Fibroblast of the aortic adventitia (primary cell): Measurements from ENCODE around the gene GSTT2. TPM values are rescaled to one million over a fixed set of nuclear protein-coding genes. Genes with fewer than 3 reads are reported as not detected.
A peak's percentile ranks its signal among the peaks of the same experiment; 100 is the strongest.
"Not testable (repeated sequence)": the region's sequence is repeated elsewhere in the genome, so short reads cannot be mapped to it uniquely, and the experiment has no call there.

Source experiments
- DNase-seq: peaks from one replicate; pipeline ENCODE4 v3.0.0-alpha.2; 2010; ENCODE audit warnings: low read depth
- H3K4me3 ChIP-seq: 2 replicates; pipeline ENCODE4 v1.5.1; 2011; ENCODE audit warnings: low read depth, mild to moderate bottlenecking, control low read depth, low read length, moderate library complexity
- CTCF ChIP-seq: IDR thresholded peaks from 2 replicates; pipeline ENCODE4 v1.5.1; 2011; ENCODE audit warnings: mild to moderate bottlenecking, low read length, control low read depth, inconsistent platforms; ENCODE audit not compliant: insufficient read depth
- total RNA-seq: library from RNA; depleted of rRNA; stranded (reverse); fragments of >200 nt; gene quantifications from 2 replicates; pipeline ENCODE4 v1.2.3, GENCODE V29; 2012; ENCODE audit warnings: low replicate concordance

GSTT2 gene
- total RNA-seq, 1 donor, result 0.54 TPM

GRCh38 chr22:23956301-23956900 lies 23.5 kb upstream of the GSTT2 start:
- DNase-seq, result peak; percentile 78
- H3K4me3 ChIP-seq, result not testable (repeated sequence)
- TF ChIP-seq CTCF, result peak; percentile 79

GRCh38 chr22:23961084-23961771 lies 18.7 kb upstream of the GSTT2 start, which contains the start of gene GSTT2B:
TSS of gene GSTT2B (minus strand) at chr22:23961195. CDS start at chr22:23961131, 64 bp downstream.
- not testable (repeated sequence) for DNase-seq
- H3K4me3 ChIP-seq, result peak within 1 kb of the TSS; percentile 49

GRCh38 chr22:23966094-23966493 lies 13.8 kb upstream of the GSTT2 start:
- H3K4me3 ChIP-seq, DNase-seq: not testable (repeated sequence)

GRCh38 chr22:23966568-23966967 lies 13.4 kb upstream of the GSTT2 start, which contains the start of gene DDTL:
TSS of gene DDTL (plus strand) at chr22:23966888. CDS start at chr22:23966915, 27 bp downstream.
- not testable (repeated sequence) for H3K4me3 ChIP-seq

GRCh38 chr22:23969071-23969470 lies 10.9 kb upstream of the GSTT2 start:
- no peak for DNase-seq
- H3K4me3 ChIP-seq, result no peak overlapping the region
- no peak for TF ChIP-seq CTCF

More at GRCh38 chr22:23966568-23966967, 13.4 kb upstream of the GSTT2 start, which contains the start of gene DDTL:
- DNase-seq, result not testable (repeated sequence)

GRCh38 chr22:23970201-23970641 lies 9.7 kb upstream of the GSTT2 start:
- H3K4me3 ChIP-seq, result no peak overlapping the region
- TF ChIP-seq CTCF, result no peak
- DNase-seq, result no peak

- DNase-seq, result no peak
- no peak for TF ChIP-seq CTCF
- H3K4me3 ChIP-seq, result no peak overlapping the region
Observed at GRCh38 chr22:23970816-23971486, 9.0 kb upstream of the GSTT2 start.

- not testable (repeated sequence) for DNase-seq, H3K4me3 ChIP-seq
Observed at GRCh38 chr22:23971927-23972326, 8.0 kb upstream of the GSTT2 start.

GRCh38 chr22:23974345-23974744 lies 5.6 kb upstream of the GSTT2 start, which contains the start of gene DDT:
TSS of gene DDT (minus strand) at chr22:23974441. CDS start at chr22:23974414, 27 bp downstream.
- not testable (repeated sequence) for H3K4me3 ChIP-seq, DNase-seq

- DNase-seq, result not testable (repeated sequence)
Observed at GRCh38 chr22:23974836-23975352, 5.0 kb upstream of the GSTT2 start.

GRCh38 chr22:23977304-23977703 lies 2.6 kb upstream of the GSTT2 start:
- DNase-seq, H3K4me3 ChIP-seq: not testable (repeated sequence)

More at GRCh38 chr22:23974836-23975352, 5.0 kb upstream of the GSTT2 start:
- not testable (repeated sequence) for H3K4me3 ChIP-seq

- H3K4me3 ChIP-seq, DNase-seq: not testable (repeated sequence)
Observed at GRCh38 chr22:23980567-23980966, 633 bp downstream of the GSTT2 start.
